GM15510 (cell line): ENCODE measurements around the gene HMGB3.
A peak's percentile ranks its signal among the peaks of the same experiment; 100 is the strongest.

Experiments used
- POLR2A ChIP-seq: IDR thresholded peaks from 3 replicates; pipeline ENCODE4 v1.6.1; 2011; ENCODE audit warnings: borderline replicate concordance; ENCODE audit not compliant: insufficient read length; ENCODE audit errors: extremely low read depth

Gene HMGB3

GRCh38 chrX:150982788-150983520 lies at the start of gene HMGB3:
Gene HMGB3, plus strand, starts transcription at chrX:150983335. Its CDS starts 2,265 bp downstream, at chrX:150985600.
- peak; percentile 45 for TF ChIP-seq POLR2A

- no peak for TF ChIP-seq POLR2A
These were observed 49.2 kb upstream of the HMGB3 start for GRCh38 chrX:150933945-150934350.

- no peak for TF ChIP-seq POLR2A
These were observed 48.7 kb upstream of the HMGB3 start for GRCh38 chrX:150934453-150934852.

- TF ChIP-seq POLR2A: no peak
These were observed 47.7 kb upstream of the HMGB3 start for GRCh38 chrX:150935467-150935866.

- no peak for TF ChIP-seq POLR2A
These were observed 46.6 kb upstream of the HMGB3 start for GRCh38 chrX:150936556-150936955.

GRCh38 chrX:150940844-150941495 lies 42.2 kb upstream of the HMGB3 start:
- no peak for TF ChIP-seq POLR2A

GRCh38 chrX:150941580-150941979 lies 41.6 kb upstream of the HMGB3 start:
- TF ChIP-seq POLR2A: no peak

- no peak for TF ChIP-seq POLR2A
These were observed 40.1 kb upstream of the HMGB3 start for GRCh38 chrX:150942942-150943594.

- no peak for TF ChIP-seq POLR2A
These were observed 38.9 kb upstream of the HMGB3 start for GRCh38 chrX:150944233-150944632.

GRCh38 chrX:150954951-150955350 lies 28.2 kb upstream of the HMGB3 start:
- no peak for TF ChIP-seq POLR2A

GRCh38 chrX:150955590-150955989 lies 27.5 kb upstream of the HMGB3 start:
- no peak for TF ChIP-seq POLR2A

- TF ChIP-seq POLR2A: no peak
These were observed 25.0 kb upstream of the HMGB3 start for GRCh38 chrX:150958177-150958576.

GRCh38 chrX:150959557-150959956 lies 23.6 kb upstream of the HMGB3 start:
- no peak for TF ChIP-seq POLR2A

GRCh38 chrX:150961631-150962030 lies 21.5 kb upstream of the HMGB3 start:
- no peak for TF ChIP-seq POLR2A

- TF ChIP-seq POLR2A: no peak
These were observed 16.9 kb upstream of the HMGB3 start for GRCh38 chrX:150966235-150966634.

- TF ChIP-seq POLR2A: no peak
These were observed 16.4 kb upstream of the HMGB3 start for GRCh38 chrX:150966742-150967141.

GRCh38 chrX:150967786-150968185 lies 15.3 kb upstream of the HMGB3 start:
- TF ChIP-seq POLR2A: no peak
